Psoas muscle (tissue), 8 donors: ENCODE measurements around the gene PSD4. TPM values are rescaled to one million over a fixed set of nuclear protein-coding genes. Genes with fewer than 3 reads are reported as not detected.

ENCODE experiments used
- ATAC-seq, 4 donors: fragments of 200-7000 bp; cut with Tn5 transposase; one replicate each; pipeline ENCODE4 v1.9.1; 2020; ENCODE audit warnings: moderate library complexity in 3 of 4, mild to moderate bottlenecking in 2 of 4
- DNase-seq, 2 donors: peaks; one replicate each; pipeline ENCODE4 v3.0.0-alpha.2; 2020
- H3K27ac ChIP-seq: fragments of 200-600 bp; one replicate; pipeline ENCODE4 v1.8.0; 2022
- H3K27me3 ChIP-seq, 3 donors: fragments of 200-600 bp in 1 of 3; one replicate each; pipeline versions ENCODE4 v1.6.1 to v1.8.0; 2013 to 2022; ENCODE audit warnings: low read length in 2 of 3, mild to moderate bottlenecking in 2 of 3, moderate library complexity in 1 of 3; ENCODE audit not compliant: insufficient read depth in 3 of 3
- H3K36me3 ChIP-seq, 2 donors: fragments of 200-600 bp in 1 of 2; one replicate each; pipeline versions ENCODE4 v1.6.1 to v1.8.0; 2013 to 2022; ENCODE audit warnings: low read depth in 1 of 2, mild to moderate bottlenecking in 1 of 2, moderate library complexity in 1 of 2; ENCODE audit not compliant: insufficient read depth in 1 of 2
- H3K4me1 ChIP-seq: fragments of 200-600 bp; one replicate; pipeline ENCODE4 v1.8.0; 2022
- H3K4me3 ChIP-seq: fragments of 200-600 bp; one replicate; pipeline ENCODE4 v1.8.0; 2022; ENCODE audit warnings: mild to moderate bottlenecking
- H3K9me3 ChIP-seq: fragments of 200-600 bp; one replicate; pipeline ENCODE4 v1.8.0; 2022
- WGBS, 3 donors: extraction: QIAGEN DNeasy Blood & Tissue Kit; methylation state at CpG; one replicate each; pipeline versions ENCODE4 v1.1.6 to v1.1.7; 2013; 5-methylcytosine and 5-hydroxymethylcytosine counted together
- intact Hi-C, 2 donors: fragments of 100-400 bp; cut with DNase I; formaldehyde crosslinking; loops; one replicate each; pipeline versions ENCODE4 v1.11.0 to v1.14.2; 2022
- polyA plus RNA-seq, 3 donors: library from polyadenylated mRNA; stranded (reverse); fragments of 200-250 nt; gene quantifications; one replicate each; pipeline ENCODE4 v1.2.3, GENCODE V29; 2013
- total RNA-seq, 4 donors: library from RNA; stranded (reverse); fragmentation: NEBNext Ultra II Directional in 2 of 4; extraction: Animal tissue kit (Norgen Biotek cat#: 25700) in 2 of 4; gene quantifications; one replicate each; pipeline versions ENCODE4 v1.2.1 to v1.2.4, GENCODE V29; 2021 to 2023
- TF ChIP-seq, protein P1 (sequence below): fragments of 200-600 bp; IDR thresholded peaks from one replicate; pipeline ENCODE4 v1.8.0; 2022; ENCODE audit warnings: antibody characterized with exemption
- donor health status: healthy with polysubstance abuse.
- donor health status: DM: no; HTN: no; CAD: no; lungs with moderate emphysema.
- donor health status: Bipolar disorder and iron deficiency.
- donor health status: healthy.
- donor health status: DM: yes; HTN: yes; CAD: no.
- donor health status: DM: no; HTN: no; CAD: no.
- donor health status: DM: no; HTN: no; CAD: no.
- donor health status: DM: yes; HTN: yes; CAD: no.

Gene PSD4
- total and polyA plus RNA-seq, 7 donors, result 0.35 to 1.7 (median 0.87) TPM

DNA sequence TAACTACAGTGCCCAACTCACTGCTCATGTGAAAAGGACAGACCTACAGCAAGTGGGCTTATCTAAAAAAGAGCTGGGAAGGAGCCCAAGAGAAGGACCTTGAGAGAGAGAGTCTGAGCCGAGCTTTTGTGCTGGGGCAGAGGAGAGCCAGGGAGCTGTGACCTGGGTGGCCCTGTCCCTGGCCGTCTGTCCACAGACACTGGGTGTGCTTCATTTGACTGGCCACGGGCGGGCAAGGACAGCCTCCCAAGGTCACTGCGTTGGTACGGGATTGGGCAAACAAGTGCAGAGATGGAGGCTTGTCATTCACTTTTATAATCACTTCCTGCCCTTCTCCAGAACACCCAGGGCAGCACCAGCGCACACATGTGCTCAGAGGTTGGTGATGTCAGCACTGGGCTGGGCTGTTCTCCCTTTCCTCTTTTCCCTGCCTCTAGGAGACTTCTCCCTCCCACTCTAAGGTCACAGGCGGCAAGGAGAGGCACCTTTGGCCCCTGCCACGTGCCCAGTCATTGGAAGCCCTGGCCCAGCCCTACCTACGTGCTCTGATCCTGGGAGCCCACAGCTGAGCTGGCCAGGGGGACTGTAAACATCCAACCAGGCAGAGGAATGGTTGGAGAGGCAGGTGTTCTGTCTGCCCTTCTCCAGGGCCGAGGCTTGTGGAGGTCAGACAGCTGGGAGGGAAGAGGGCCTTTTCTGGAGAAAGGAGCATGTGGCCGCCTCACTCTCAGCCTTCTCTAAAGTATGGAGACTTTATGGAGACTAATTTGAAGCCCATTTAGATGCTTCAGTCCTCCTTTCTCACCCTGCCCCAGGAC lies 6.4 kb upstream of the PSD4 start:
- TF ChIP-seq, protein P1, sequence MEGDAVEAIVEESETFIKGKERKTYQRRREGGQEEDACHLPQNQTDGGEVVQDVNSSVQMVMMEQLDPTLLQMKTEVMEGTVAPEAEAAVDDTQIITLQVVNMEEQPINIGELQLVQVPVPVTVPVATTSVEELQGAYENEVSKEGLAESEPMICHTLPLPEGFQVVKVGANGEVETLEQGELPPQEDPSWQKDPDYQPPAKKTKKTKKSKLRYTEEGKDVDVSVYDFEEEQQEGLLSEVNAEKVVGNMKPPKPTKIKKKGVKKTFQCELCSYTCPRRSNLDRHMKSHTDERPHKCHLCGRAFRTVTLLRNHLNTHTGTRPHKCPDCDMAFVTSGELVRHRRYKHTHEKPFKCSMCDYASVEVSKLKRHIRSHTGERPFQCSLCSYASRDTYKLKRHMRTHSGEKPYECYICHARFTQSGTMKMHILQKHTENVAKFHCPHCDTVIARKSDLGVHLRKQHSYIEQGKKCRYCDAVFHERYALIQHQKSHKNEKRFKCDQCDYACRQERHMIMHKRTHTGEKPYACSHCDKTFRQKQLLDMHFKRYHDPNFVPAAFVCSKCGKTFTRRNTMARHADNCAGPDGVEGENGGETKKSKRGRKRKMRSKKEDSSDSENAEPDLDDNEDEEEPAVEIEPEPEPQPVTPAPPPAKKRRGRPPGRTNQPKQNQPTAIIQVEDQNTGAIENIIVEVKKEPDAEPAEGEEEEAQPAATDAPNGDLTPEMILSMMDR, result no peak
- peak in 2 of 4 donors; percentile 9 to 10 for ATAC-seq

DNA sequence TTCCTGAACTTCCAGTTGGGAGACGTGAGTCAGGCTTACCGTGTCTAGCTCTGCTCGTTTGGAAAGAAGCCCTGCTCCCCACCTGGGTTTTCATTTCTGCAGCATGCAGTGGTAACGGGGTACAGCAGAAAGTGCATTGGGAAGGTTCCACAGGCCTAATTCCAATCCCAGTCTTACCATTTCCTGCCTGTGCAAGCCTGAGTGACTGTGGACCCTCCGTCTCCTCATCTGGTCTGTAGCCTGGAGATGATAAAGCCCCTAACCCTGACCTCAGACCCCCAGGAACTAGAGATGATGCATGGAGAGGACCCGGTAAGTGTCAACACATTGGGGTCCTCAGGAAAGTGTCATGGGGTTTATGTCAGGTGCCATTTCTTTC lies 5.8 kb upstream of the PSD4 start:
- TF ChIP-seq, protein P1, result no peak
- WGBS, 3 donors, result 78 to 82% (median 79%) methylated on average over 6 of the region's 6 CpGs

More for the DNA sequence above, 6.4 kb upstream of the PSD4 start:
- Histone ChIP-seq H3K4me1 (no peaks in the 10 kb centered on the region), H3K9me3 (no peaks in the 10 kb centered on the region), H3K36me3 (no peaks in the 10 kb centered on the region), H3K27ac (no peak overlapping the region), H3K27me3 (no peaks in the 10 kb centered on the region), H3K4me3 (no peak overlapping the region)
- intact Hi-C loops, result no loop called here
- WGBS, 3 donors, result 50 to 59% (median 56%) methylated on average over 12 of the region's 12 CpGs
- DNase-seq, result peak in 1 of 2 donors; percentile 39

DNA sequence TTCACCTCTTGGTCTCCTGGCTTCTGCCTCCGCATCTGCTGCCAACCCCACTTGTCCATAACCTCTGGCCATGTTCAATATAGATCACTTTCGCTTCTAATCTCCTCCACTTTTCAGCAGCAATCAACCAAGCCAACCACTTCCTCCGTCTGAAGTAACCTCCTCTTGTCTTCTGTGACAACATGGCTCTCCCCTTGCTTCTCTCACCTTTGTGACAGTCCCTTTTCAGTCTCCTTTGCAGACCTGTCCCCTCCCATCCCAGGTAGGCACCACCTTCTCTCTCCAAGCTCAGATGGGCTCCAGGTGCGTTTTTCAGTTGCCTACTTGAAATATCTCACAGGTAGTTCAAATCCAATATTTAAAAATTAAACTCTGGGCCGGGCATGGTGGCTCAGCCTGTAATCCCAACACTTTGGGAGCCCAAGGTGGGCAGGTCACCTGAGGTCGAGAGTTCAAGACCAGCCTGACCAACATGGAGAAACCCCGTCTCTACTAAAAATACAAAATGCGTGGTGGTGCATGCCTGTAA lies 4.7 kb upstream of the PSD4 start:
- Histone ChIP-seq H3K9me3 (no peaks in the 10 kb centered on the region), H3K36me3 (no peaks in the 10 kb centered on the region), H3K4me1 (no peaks in the 10 kb centered on the region), H3K4me3 (no peak overlapping the region), H3K27ac (no peak overlapping the region), H3K27me3 (no peaks in the 10 kb centered on the region)
- intact Hi-C loops, result no loop called here
- ATAC-seq (no peak), DNase-seq (no peak)
- TF ChIP-seq, protein P1, result no peak
- 94 to 96% (median 95%) methylated on average over 8 of the region's 8 CpGs for WGBS, 3 donors

More for the DNA sequence above, 5.8 kb upstream of the PSD4 start:
- no peak overlapping the region for H3K4me3 ChIP-seq
- no peaks in the 10 kb centered on the region for H3K36me3 ChIP-seq
- no peaks in the 10 kb centered on the region for H3K4me1 ChIP-seq
- no peaks in the 10 kb centered on the region for H3K9me3 ChIP-seq
- DNase-seq, result no peak
- intact Hi-C loops, result no loop called here
- no peaks in the 10 kb centered on the region for H3K27me3 ChIP-seq
- H3K27ac ChIP-seq, result no peak overlapping the region
- no peak for ATAC-seq

DNA sequence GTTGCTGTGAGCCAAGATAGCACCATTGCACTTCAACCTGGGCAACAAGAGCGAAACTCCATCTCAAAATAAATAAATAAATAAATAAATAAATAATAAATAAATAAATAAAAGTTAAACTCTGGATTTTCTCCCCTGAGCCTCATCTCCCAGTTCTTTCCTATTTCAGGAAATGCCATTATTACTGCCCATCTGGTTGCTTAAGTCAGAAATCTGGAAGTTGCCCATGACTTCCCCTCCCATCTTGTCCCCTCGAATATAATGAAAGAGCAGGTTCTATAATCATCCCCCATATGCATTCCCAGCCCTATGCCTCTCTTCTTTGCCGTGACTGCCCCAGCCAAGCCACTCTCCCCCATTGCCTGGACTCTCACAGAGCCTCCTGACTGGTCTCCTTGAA lies 4.2 kb upstream of the PSD4 start:
- no peaks in the 10 kb centered on the region for H3K9me3 ChIP-seq
- H3K27ac ChIP-seq, result no peak overlapping the region
- H3K4me1 ChIP-seq, result no peaks in the 10 kb centered on the region
- DNase-seq (no peak), ATAC-seq (no peak)
- no peak overlapping the region for H3K4me3 ChIP-seq
- TF ChIP-seq, protein P1, result no peak
- no peaks in the 10 kb centered on the region for H3K27me3 ChIP-seq
- no peaks in the 10 kb centered on the region for H3K36me3 ChIP-seq
- WGBS, 3 donors, result 88 to 92% (median 88%) methylated on average over 3 of the region's 3 CpGs
- intact Hi-C loops, result no loop called here
